Activated CD4-positive, alpha-beta T cell treated with anti-CD3 and anti-CD28 coated beads, Interleukin-2, amount 50 U/mL, for 48 hours (primary cell): ENCODE data around the gene EVA1C.
"Not testable (repeated sequence)": the region's sequence is repeated elsewhere in the genome, so short reads cannot be mapped to it uniquely, and the experiment has no call there.

Experiments used
- DNase-seq, 2 experiments: peaks; one replicate each; pipeline ENCODE4 v3.0.0-alpha.2; 2020

EVA1C gene

GRCh38 chr21:32390537-32391224 lies 21.8 kb upstream of the EVA1C start:
- not testable (repeated sequence) for DNase-seq

- no peak for DNase-seq
Observed at GRCh38 chr21:32391755-32392154, 20.8 kb upstream of the EVA1C start.

GRCh38 chr21:32392299-32392879 lies 20.1 kb upstream of the EVA1C start:
- DNase-seq: peak in 1 of 2 experiments; percentile 9

- peak; percentile 97 for DNase-seq
Observed at GRCh38 chr21:32392880-32393676, 19.4 kb upstream of the EVA1C start, which contains the start of gene URB1. URB1 (minus strand) TSS chr21:32393012; CDS start chr21:32392910, 102 bp downstream.

- no peak for DNase-seq
Observed at GRCh38 chr21:32393677-32394001, 18.9 kb upstream of the EVA1C start.

GRCh38 chr21:32403201-32403777 lies 9.2 kb upstream of the EVA1C start:
- peak; percentile 47 to 66 for DNase-seq

DNA sequence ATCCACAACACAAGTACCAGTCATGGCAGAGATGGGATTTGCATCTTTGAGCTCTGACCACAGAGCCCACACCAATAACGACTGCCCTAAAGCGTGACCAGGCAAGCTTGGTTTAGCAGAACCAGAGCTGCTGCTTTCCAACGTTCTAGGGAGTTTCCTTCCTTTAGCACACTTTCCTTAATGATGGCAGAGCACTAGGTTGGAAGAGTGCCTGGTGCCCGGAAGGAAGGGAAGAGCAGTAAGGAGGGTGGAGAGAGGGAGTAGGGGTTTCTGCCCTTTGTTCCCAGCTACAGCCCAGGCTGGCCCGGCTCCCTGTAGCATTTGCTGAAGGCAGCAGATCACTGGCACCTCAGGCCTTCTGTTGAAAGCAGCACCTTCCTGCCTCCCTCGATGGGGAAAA lies 6.1 kb upstream of the EVA1C start:
- DNase-seq: no peak

- DNase-seq: no peak
Observed at GRCh38 chr21:32410291-32410690, 2.2 kb upstream of the EVA1C start.

GRCh38 chr21:32410916-32411315 lies 1.6 kb upstream of the EVA1C start:
- DNase-seq: no peak

- peak; percentile 73 to 82 for DNase-seq
Observed at GRCh38 chr21:32411350-32412161, 950 bp upstream of the EVA1C start.

DNA sequence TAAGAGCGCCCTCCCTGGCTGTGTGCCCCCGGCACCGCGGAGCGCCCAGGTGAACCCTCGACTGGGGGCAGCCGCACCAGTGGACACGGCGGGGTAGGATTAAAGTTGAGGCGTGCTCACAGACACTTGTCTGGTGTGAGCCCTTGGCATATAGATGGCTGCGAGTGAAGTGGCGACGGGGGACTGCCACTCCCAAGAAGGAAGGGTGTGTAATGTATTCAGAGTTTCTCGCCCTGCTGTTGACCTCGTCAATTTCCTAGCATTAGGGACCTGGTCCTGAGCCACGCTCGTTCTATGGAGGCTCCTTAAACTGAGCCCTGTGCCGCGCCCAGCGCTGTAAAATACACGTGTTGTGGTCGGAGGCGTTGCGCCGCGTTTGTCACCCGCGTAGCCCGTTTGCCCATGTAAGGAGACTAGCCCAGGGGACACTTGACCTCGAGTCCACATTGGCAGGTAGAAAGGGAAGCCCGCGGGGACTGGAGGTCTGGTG lies 554 bp downstream of the EVA1C start:
- no peak for DNase-seq

DNA sequence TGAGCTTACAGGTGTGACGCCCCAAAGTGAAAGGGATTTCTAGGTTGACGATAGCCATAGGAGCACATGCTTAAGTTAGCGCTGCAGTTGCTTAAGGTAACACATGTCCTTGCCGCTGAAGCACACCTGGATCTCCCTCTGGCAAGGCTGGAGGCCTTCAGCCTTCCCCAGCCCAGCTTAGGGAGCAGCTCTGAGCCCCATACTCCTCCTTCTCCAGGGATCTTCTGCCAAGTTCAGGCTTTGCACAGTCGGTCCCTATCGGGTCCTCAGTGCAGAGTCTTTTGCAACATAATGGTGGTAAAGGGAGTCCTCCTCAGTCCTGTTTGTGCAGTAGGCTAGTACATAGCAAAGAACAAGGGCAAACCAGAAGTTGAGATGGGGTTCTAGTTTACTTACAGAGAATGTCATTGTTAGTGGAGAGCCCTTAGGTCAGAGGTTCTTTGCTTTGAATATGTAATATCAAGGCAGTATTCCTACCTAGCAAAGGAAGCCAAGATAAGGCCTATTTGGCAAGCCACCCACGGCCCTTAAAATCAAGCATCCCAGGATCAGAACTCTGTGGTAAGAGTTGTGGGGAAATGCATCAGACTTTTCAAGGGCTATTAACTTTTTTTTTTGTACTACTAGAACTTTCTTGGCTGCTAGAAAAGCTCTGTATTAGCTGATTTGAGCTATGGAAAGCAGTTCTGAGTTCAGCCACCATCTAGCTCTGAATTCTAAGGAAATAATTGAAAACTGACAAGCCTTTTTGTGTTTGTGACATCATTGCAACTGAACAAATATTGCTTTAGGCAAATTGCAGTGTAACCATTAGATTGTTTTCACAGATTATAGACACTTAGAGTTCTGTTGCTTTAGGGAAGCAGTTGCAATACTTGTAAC lies 1.4 kb downstream of the EVA1C start:
- peak in 1 of 2 experiments; percentile 3 for DNase-seq

- no peak for DNase-seq
Observed at GRCh38 chr21:32414579-32415358, 2.3 kb downstream of the EVA1C start.

DNA sequence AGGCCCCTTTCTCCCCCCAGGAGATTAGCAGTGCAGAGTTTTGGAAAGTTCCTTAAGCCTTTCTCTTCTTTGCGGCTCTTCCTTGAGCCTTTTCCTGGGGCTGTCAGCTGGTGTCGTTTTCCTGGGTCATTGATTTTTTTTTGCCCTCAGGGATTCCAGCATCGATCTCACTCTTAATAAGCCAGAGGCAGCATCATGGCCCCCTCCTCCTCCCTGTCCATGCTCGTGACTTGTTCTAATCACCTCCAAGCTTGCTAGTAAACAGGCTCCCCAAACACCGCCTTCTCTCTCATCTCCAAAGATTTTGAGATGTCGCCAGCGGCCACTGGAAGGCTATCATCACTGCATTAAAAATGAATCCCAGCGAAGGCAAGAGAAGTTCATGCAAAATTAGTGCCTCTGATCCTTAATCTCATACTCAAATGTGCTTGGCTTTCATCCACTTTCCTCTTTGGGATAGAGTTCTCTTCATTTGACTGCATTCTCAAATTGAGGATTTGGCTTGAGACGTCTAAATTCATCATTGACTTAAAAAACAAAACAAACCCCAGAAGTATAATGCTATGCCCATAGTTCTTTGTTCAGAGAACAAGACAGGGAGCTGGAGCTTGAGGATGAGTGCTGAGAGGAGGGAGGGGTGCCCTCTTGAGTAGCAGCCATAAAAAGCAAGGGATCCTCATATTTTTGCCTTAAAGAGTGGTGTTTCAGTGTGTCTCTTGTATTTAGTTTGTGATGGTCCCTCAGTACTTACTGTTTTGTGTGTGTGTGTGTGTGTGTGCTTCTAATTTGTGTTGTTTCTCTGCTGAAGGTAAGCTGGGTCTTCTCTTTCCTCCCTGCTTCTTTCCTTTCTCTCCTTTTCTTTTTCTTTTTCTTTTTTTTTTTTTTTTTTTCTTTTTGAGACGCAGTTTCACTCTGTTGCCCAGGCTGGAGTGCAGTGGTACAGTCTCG lies 3.2 kb downstream of the EVA1C start:
- no peak for DNase-seq

DNA sequence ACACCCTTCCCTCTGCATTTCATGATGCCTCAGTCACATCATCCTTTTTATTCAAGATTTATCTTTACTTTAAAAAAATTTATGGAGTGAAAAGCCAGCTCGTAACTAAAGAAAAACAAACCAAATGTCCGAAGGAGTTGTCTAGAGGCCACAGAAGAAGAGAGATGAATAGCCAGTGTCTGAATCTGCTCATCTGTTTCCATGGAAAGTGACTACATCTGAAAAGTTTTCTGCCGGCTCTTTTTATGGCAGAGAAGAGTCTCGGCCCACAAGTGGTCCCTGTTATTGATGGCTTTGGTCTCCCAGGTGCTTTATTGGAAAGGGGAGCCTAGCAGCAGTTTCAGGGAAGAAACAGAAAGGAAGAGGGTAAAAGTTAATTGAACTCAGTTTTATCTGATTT lies 5.6 kb downstream of the EVA1C start:
- DNase-seq: no peak

- no peak for DNase-seq
Observed at GRCh38 chr21:32422064-32422463, 9.6 kb downstream of the EVA1C start.

- DNase-seq: no peak
Observed at GRCh38 chr21:32423320-32424190, 11.0 kb downstream of the EVA1C start.

- no peak for DNase-seq
Observed at GRCh38 chr21:32424191-32424535, 11.7 kb downstream of the EVA1C start.

GRCh38 chr21:32424674-32425073 lies 12.2 kb downstream of the EVA1C start:
- no peak for DNase-seq
